CD8-positive, alpha-beta memory T cell (primary cell): ENCODE data around the gene LYRM9. TPM values are rescaled to one million over a fixed set of nuclear protein-coding genes. Genes with fewer than 3 reads are reported as not detected.
"Not testable (repeated sequence)": the region's sequence is repeated elsewhere in the genome, so short reads cannot be mapped to it uniquely, and the experiment has no call there.

ENCODE experiments used
- CTCF ChIA-PET: fragments of 350-600 bp; sonication (Branson Sonifier 250); formaldehyde crosslinking; loops from one replicate; lab custom pipeline; 2021; ENCODE audit warnings: antibody characterized with exemption; lab: Charles Lee
- POLR2A ChIA-PET: fragments of 350-600 bp; sonication (Branson Sonifier 250); formaldehyde crosslinking; loops from one replicate; lab custom pipeline; 2021; ENCODE audit warnings: antibody characterized with exemption; lab: Charles Lee
- DNase-seq, 5 donors: peaks; one replicate each; pipeline versions ENCODE4 v3.0.0 to v3.0.0-alpha.2; 2020 to 2022; ENCODE audit warnings: mixed read lengths in 1 of 5
- H3K27ac ChIP-seq: one replicate; pipeline ENCODE4 v1.7.0; 2013; ENCODE audit warnings: low read depth, mild to moderate bottlenecking, low read length, moderate library complexity
- H3K27me3 ChIP-seq: 2 replicates; pipeline ENCODE4 v1.7.0; 2013; ENCODE audit warnings: low read length, mild to moderate bottlenecking; ENCODE audit not compliant: insufficient read depth, poor library complexity, severe bottlenecking
- H3K36me3 ChIP-seq: 2 replicates; pipeline ENCODE4 v1.7.0; 2013; ENCODE audit warnings: mild to moderate bottlenecking, low read length, moderate library complexity; ENCODE audit not compliant: insufficient read depth
- H3K4me1 ChIP-seq: 2 replicates; pipeline ENCODE4 v1.7.0; 2013; ENCODE audit warnings: mild to moderate bottlenecking, low read length, moderate library complexity; ENCODE audit not compliant: insufficient read depth
- H3K4me3 ChIP-seq: 2 replicates; pipeline ENCODE4 v1.7.0; 2013; ENCODE audit warnings: mild to moderate bottlenecking, low read length
- H3K9me3 ChIP-seq: 2 replicates; pipeline ENCODE4 v1.7.0; 2013; ENCODE audit warnings: mild to moderate bottlenecking, low read length
- H3K27ac Mint-ChIP-seq, 8 donors: one replicate each; pipeline ENCODE4 v1.8.0; 2020 to 2021; ENCODE audit warnings: mixed read lengths in 8 of 8, mild to moderate bottlenecking in 6 of 8, inconsistent platforms in 3 of 8, moderate library complexity in 3 of 8
- H3K27me3 Mint-ChIP-seq, 2 donors: one replicate each; pipeline ENCODE4 v1.8.0; 2020 to 2021; ENCODE audit warnings: mixed read lengths in 2 of 2, mild to moderate bottlenecking in 1 of 2, moderate library complexity in 1 of 2
- H3K36me3 Mint-ChIP-seq, 3 donors: one replicate each; pipeline ENCODE4 v1.8.0; 2020 to 2021; ENCODE audit warnings: mixed read lengths in 3 of 3, inconsistent platforms in 1 of 3, mild to moderate bottlenecking in 1 of 3
- H3K4me1 Mint-ChIP-seq, 3 donors: one replicate each; pipeline ENCODE4 v1.8.0; 2020 to 2021; ENCODE audit warnings: mixed read lengths in 3 of 3, inconsistent platforms in 1 of 3, mild to moderate bottlenecking in 1 of 3
- H3K4me3 Mint-ChIP-seq, 7 donors: one replicate each; pipeline ENCODE4 v1.8.0; 2020 to 2021; ENCODE audit warnings: mixed read lengths in 7 of 7, mild to moderate bottlenecking in 6 of 7, moderate library complexity in 4 of 7, inconsistent platforms in 2 of 7
- H3K9me3 Mint-ChIP-seq, 5 donors: one replicate each; pipeline ENCODE4 v1.8.0; 2020 to 2022; ENCODE audit warnings: mixed read lengths in 5 of 5, mild to moderate bottlenecking in 3 of 5, moderate library complexity in 2 of 5, inconsistent platforms in 1 of 5
- polyA plus RNA-seq: library from polyadenylated mRNA; unstranded; fragments of 300-500 nt; fragmentation: Illumina TruSeq; gene quantifications from one replicate; pipeline ENCODE4 v1.2.3, GENCODE V29; 2021
- total RNA-seq, 2 experiments: library from RNA; stranded (reverse); gene quantifications; one replicate each; pipeline ENCODE4 v1.2.3, GENCODE V29; 2021

LYRM9 gene
- total and polyA plus RNA-seq, 3 experiments from 2014 or later, result 2.5 to 11.1 (median 3.4) TPM

- Histone ChIP-seq H3K4me3 (no peak overlapping the region), H3K27me3 (no peaks in the 10 kb centered on the region), H3K27ac (no peak overlapping the region), H3K36me3 (no peaks in the 10 kb centered on the region), H3K9me3 (no peaks in the 10 kb centered on the region), H3K4me1 (no peaks in the 10 kb centered on the region)
- Mint-ChIP-seq H3K9me3 (peaks cover 0 to 3% (median 0%) of the 10 kb centered on the region in 5 donors), H3K36me3 (no peaks in the 10 kb centered on the region), H3K4me1 (no peaks in the 10 kb centered on the region), H3K27ac (no peak overlapping the region), H3K27me3 (peaks cover 14 to 19% of the 10 kb centered on the region in 2 donors), H3K4me3 (no peak overlapping the region)
- ChIA-PET CTCF (no interaction called here), POLR2A (no interaction called here)
- DNase-seq, result no peak
These were observed 21.2 kb upstream of the LYRM9 start for GRCh38 chr17:27914382-27914781.

GRCh38 chr17:27912964-27913363 is 19.8 kb upstream of the LYRM9 start:
- Histone ChIP-seq H3K27ac (no peak overlapping the region), H3K4me1 (no peaks in the 10 kb centered on the region), H3K4me3 (no peak overlapping the region), H3K9me3 (no peaks in the 10 kb centered on the region), H3K36me3 (no peaks in the 10 kb centered on the region), H3K27me3 (no peaks in the 10 kb centered on the region)
- Mint-ChIP-seq H3K4me3 (no peak overlapping the region), H3K36me3 (no peaks in the 10 kb centered on the region), H3K27ac (no peak overlapping the region), H3K4me1 (no peaks in the 10 kb centered on the region), H3K27me3 (peaks cover 14 to 19% of the 10 kb centered on the region in 2 donors), H3K9me3 (peaks cover 0 to 3% (median 0%) of the 10 kb centered on the region in 5 donors)
- POLR2A ChIA-PET, result no interaction called here
- CTCF ChIA-PET, result interaction anchor here (1.0 kb wide), 1 partner anchor 20 kb away, joined by 3 read pairs; the partner anchor contains the start of gene LYRM9
- no peak for DNase-seq

DNA sequence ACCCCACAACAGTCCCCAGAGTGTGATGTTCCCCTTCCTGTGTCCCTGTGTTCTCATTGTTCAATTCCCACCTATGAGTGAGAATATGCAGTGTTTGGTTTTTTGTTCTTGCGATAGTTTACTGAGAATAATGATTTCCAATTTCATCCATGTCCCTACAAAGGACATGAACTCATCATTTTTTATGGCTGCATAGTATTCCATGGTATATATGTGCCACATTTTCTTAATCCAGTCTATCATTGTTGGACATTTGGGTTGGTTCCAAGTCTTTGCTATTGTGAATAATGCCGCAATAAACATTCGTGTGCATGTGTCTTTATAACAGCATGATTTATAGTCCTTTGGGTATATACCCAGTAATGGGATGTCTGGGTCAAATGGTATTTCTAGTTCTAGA is 19.1 kb upstream of the LYRM9 start:
- H3K36me3 ChIP-seq, H3K4me1 ChIP-seq, H3K4me3 Mint-ChIP-seq, H3K9me3 ChIP-seq, H3K27ac Mint-ChIP-seq, H3K4me1 Mint-ChIP-seq, H3K9me3 Mint-ChIP-seq, POLR2A ChIA-PET, H3K4me3 ChIP-seq, H3K36me3 Mint-ChIP-seq, DNase-seq, H3K27me3 ChIP-seq, H3K27ac ChIP-seq: not testable (repeated sequence)
- H3K27me3 Mint-ChIP-seq, result peaks cover 19 to 22% of the 10 kb centered on the region in 2 donors
- CTCF ChIA-PET, result interaction anchor here (1.0 kb wide), 1 partner anchor 20 kb away, joined by 3 read pairs; the partner anchor contains the start of gene LYRM9

DNA sequence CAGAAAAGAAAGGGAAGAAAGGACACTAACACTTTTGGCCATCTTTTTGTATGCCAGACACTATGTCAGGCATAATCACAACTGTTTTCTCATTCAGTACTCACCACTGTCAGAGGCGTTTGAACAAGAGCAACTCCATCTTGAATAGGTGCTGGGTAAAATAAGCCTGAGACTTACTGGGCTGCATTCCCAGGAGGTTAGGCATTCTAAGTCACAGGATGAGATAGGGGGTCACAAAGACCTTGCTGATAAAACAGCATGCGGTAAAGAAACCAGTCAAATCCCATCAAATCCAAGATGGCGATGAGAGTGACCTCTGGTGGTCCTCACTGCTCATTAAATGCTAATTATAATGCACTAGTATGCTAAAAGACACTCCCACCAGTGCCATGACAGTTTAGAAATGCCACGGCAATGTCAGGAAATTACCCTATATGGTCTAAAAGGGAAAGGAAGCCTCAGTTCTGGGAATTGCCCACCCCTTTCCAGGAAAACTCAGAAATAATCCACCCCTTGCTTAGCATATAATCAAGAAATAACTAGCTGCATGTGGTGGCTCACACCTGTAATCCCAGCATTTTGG is 14.9 kb upstream of the LYRM9 start:
- Histone ChIP-seq H3K9me3 (no peaks in the 10 kb centered on the region), H3K4me3 (no peak overlapping the region), H3K36me3 (no peaks in the 10 kb centered on the region), H3K4me1 (no peaks in the 10 kb centered on the region), H3K27ac (no peak overlapping the region), H3K27me3 (peaks cover 2% of the 10 kb centered on the region)
- Mint-ChIP-seq H3K9me3 (peaks cover 0 to 3% (median 0%) of the 10 kb centered on the region in 5 donors), H3K27me3 (peaks cover 23 to 40% of the 10 kb centered on the region in 2 donors), H3K27ac (no peak overlapping the region), H3K36me3 (no peaks in the 10 kb centered on the region), H3K4me3 (no peak overlapping the region), H3K4me1 (no peaks in the 10 kb centered on the region)
- POLR2A ChIA-PET, result no interaction called here
- CTCF ChIA-PET, result no interaction called here
- DNase-seq, result no peak

DNA sequence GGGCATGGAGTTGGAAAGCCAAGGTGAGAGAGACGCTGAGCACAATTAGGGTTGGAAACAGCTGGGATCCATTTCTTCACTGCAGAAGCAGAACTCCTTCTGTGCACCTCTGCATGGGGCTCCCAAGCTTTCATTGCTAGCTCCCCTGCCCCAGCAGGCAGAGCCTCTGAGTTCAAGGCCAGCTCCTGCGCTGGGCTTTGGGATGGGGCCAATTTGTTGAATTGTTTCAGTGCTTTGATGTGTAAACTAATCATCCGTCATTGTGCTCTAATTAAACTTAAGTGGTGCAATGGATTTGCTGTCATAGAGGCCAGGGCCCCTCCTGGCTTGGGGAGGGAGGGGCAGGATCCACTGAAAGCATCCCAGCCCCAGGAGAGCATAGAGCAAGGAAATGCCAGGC is 13.5 kb upstream of the LYRM9 start:
- no peaks in the 10 kb centered on the region for H3K36me3 Mint-ChIP-seq
- no peak overlapping the region for H3K27ac ChIP-seq
- no peak overlapping the region for H3K27ac Mint-ChIP-seq
- H3K4me3 ChIP-seq, result no peak overlapping the region
- ChIA-PET CTCF (no interaction called here), POLR2A (no interaction called here)
- H3K27me3 ChIP-seq, result peaks cover 3% of the 10 kb centered on the region
- no peaks in the 10 kb centered on the region for H3K9me3 Mint-ChIP-seq
- H3K36me3 ChIP-seq, result no peaks in the 10 kb centered on the region
- H3K9me3 ChIP-seq, result no peaks in the 10 kb centered on the region
- no peaks in the 10 kb centered on the region for H3K4me1 Mint-ChIP-seq
- no peak for DNase-seq
- H3K4me1 ChIP-seq, result no peaks in the 10 kb centered on the region
- peaks cover 26 to 40% of the 10 kb centered on the region in 2 donors for H3K27me3 Mint-ChIP-seq
- no peak overlapping the region for H3K4me3 Mint-ChIP-seq

- Histone ChIP-seq H3K4me1 (no peaks in the 10 kb centered on the region), H3K27ac (no peak overlapping the region), H3K27me3 (peaks cover 3% of the 10 kb centered on the region), H3K36me3 (no peaks in the 10 kb centered on the region), H3K9me3 (no peaks in the 10 kb centered on the region), H3K4me3 (no peak overlapping the region)
- Mint-ChIP-seq H3K4me1 (no peaks in the 10 kb centered on the region), H3K9me3 (no peaks in the 10 kb centered on the region), H3K27me3 (peaks cover 24 to 40% of the 10 kb centered on the region in 2 donors), H3K36me3 (no peaks in the 10 kb centered on the region), H3K4me3 (no peak overlapping the region), H3K27ac (no peak overlapping the region)
- ChIA-PET CTCF (no interaction called here), POLR2A (no interaction called here)
- DNase-seq, result no peak
These were observed 13.0 kb upstream of the LYRM9 start for GRCh38 chr17:27906226-27906580.

DNA sequence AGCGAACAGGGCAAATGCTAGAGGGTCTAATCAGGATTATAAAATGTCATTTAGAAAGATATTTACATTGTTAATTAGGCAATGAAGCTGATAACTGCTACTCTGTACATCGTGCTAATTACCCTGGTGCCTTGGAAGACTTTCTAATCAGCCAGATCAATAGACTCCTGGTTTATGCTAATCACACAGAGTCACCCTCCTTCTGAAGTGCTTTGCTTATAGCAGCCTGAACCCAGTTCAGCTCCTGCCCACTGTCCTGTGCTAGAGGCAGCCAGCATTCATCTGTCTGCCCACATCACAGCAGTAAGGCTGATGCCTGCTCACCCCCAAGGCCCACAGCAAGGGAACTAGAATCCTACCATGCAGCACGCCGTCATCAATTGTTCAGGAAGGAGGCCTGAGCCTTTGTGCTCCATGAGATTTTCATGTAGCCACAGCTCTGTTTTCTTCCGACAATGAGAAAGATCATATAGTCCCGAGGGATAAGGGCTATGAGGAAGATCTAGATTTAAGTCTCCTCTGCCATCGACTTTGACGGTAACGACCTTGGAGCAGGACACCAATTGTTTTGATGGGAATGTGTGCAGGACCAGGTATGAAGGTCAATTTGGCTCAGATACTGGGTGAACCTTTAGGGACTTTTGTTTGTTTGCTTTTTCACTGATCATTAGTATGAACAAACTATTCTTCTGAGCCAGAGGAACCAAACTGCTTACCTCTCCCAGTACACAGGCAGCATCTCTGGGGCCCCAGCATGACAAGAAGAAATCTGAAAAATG is 12.5 kb upstream of the LYRM9 start:
- Histone ChIP-seq H3K36me3 (no peaks in the 10 kb centered on the region), H3K4me1 (no peaks in the 10 kb centered on the region), H3K4me3 (no peak overlapping the region), H3K27me3 (peaks cover 3% of the 10 kb centered on the region), H3K9me3 (no peaks in the 10 kb centered on the region), H3K27ac (no peak overlapping the region)
- ChIA-PET CTCF (no interaction called here), POLR2A (no interaction called here)
- Mint-ChIP-seq H3K9me3 (no peaks in the 10 kb centered on the region), H3K4me1 (no peaks in the 10 kb centered on the region), H3K36me3 (no peaks in the 10 kb centered on the region), H3K27me3 (peaks cover 23 to 40% of the 10 kb centered on the region in 2 donors), H3K4me3 (no peak overlapping the region), H3K27ac (no peak overlapping the region)
- no peak for DNase-seq

- Histone ChIP-seq H3K4me3 (no peak overlapping the region), H3K36me3 (no peaks in the 10 kb centered on the region), H3K27me3 (peaks cover 3% of the 10 kb centered on the region), H3K4me1 (no peaks in the 10 kb centered on the region), H3K9me3 (no peaks in the 10 kb centered on the region), H3K27ac (no peak overlapping the region)
- H3K36me3 Mint-ChIP-seq, result no peaks in the 10 kb centered on the region
- CTCF ChIA-PET, result no interaction called here
- no peaks in the 10 kb centered on the region for H3K9me3 Mint-ChIP-seq
- peaks cover 20 to 40% of the 10 kb centered on the region in 2 donors for H3K27me3 Mint-ChIP-seq
- no peaks in the 10 kb centered on the region for H3K4me1 Mint-ChIP-seq
- no peak overlapping the region for H3K27ac Mint-ChIP-seq
- POLR2A ChIA-PET, result no interaction called here
- no peak overlapping the region for H3K4me3 Mint-ChIP-seq
- DNase-seq, result no peak
These were observed 11.6 kb upstream of the LYRM9 start for GRCh38 chr17:27904534-27905446.
